Measurements from ENCODE around the gene MTMR12. TPM values are rescaled to one million over a fixed set of nuclear protein-coding genes. Genes with fewer than 3 reads are reported as not detected.

The MTMR12 gene
- total and polyA plus RNA-seq, 2 donors (not counting 3 experiments of a cell fraction or from before 2014, with no cell fraction given), result 18.2 to 38.6 TPM

- POLR2A ChIA-PET, result no interaction called here
- no peak for TF ChIP-seq POLR2AphosphoS5 (IDR thresholded peaks at IDR 0.05; ENCODE audit: insufficient read depth, low read depth, low read length)
- FAIRE-seq (no peak), DNase-seq (ENCODE audit: low read depth, low spot score) (no peak)
- Histone ChIP-seq H3K36me3 (ENCODE audit: control insufficient read depth in 2 of 2, extremely low read depth in 1 of 2, insufficient read depth in 2 of 2, low read length in 2 of 2) (no peaks in the 10 kb centered on the region), H3K9me3 (replicated peaks; ENCODE audit: control insufficient read depth, insufficient read depth, low read length) (no peaks in the 10 kb centered on the region), H3K79me2 (ENCODE audit: control insufficient read depth, insufficient read depth, low read length) (peaks cover 33% of the 10 kb centered on the region), H3K4me3 (replicated peaks in 1 of 3; ENCODE audit: insufficient read depth in 1 of 3, low read depth in 1 of 3, low read length in 3 of 3) (no peak overlapping the region), H3K9ac (replicated peaks; ENCODE audit: extremely low read depth, insufficient read depth, low read length) (no peak overlapping the region), H3K9me1 (replicated peaks; ENCODE audit: control insufficient read depth, extremely low read depth, insufficient read depth, low read length) (no peaks in the 10 kb centered on the region), H4K20me1 (replicated peaks; ENCODE audit: control insufficient read depth, extremely low read depth, insufficient read depth, low read length) (no peaks in the 10 kb centered on the region), H3K27me3 (ENCODE audit: control insufficient read depth in 2 of 2, insufficient read depth in 2 of 2, low read length in 2 of 2) (no peaks in the 10 kb centered on the region), H3K4me2 (ENCODE audit: insufficient read depth, low read length) (no peak overlapping the region), H2AFZ (ENCODE audit: low read depth, low read length) (no peak overlapping the region), H3K27ac (ENCODE audit: insufficient read depth, low read depth, low read length) (peak overlapping the region; percentile 1), H3K4me1 (ENCODE audit: control insufficient read depth, extremely low read depth, insufficient read depth, low read length) (peaks cover 41% of the 10 kb centered on the region)
- dilution Hi-C loops (cut with MboI; ENCODE audit: extremely low pct_ligation_motif_present, low sequenced_read_pairs) (no loop called here), intact Hi-C loops (cut with micrococcal nuclease) (no loop called here)
- no TSS peak for BruUV-seq (replicated peaks)
- CTCF ChIA-PET, result interaction anchor here (2.4 kb wide), 1 partner anchor 51 kb away, joined by 11 read pairs; no protein-coding TSS in a partner anchor
Observed at GRCh38 chr5:32278406-32278805, 34.3 kb downstream of the MTMR12 start.

- BruUV-seq (replicated peaks), result no TSS peak
- Histone ChIP-seq H2AFZ (ENCODE audit: low read depth, low read length) (no peak overlapping the region), H3K4me3 (replicated peaks in 1 of 3; ENCODE audit: insufficient read depth in 1 of 3, low read depth in 1 of 3, low read length in 3 of 3) (no peak overlapping the region), H3K9me1 (replicated peaks; ENCODE audit: control insufficient read depth, extremely low read depth, insufficient read depth, low read length) (no peaks in the 10 kb centered on the region), H3K4me2 (ENCODE audit: insufficient read depth, low read length) (no peak overlapping the region), H3K9me3 (replicated peaks; ENCODE audit: control insufficient read depth, insufficient read depth, low read length) (no peaks in the 10 kb centered on the region), H3K36me3 (ENCODE audit: control insufficient read depth in 2 of 2, extremely low read depth in 1 of 2, insufficient read depth in 2 of 2, low read length in 2 of 2) (no peaks in the 10 kb centered on the region), H3K27me3 (ENCODE audit: control insufficient read depth in 2 of 2, insufficient read depth in 2 of 2, low read length in 2 of 2) (no peaks in the 10 kb centered on the region), H3K4me1 (ENCODE audit: control insufficient read depth, extremely low read depth, insufficient read depth, low read length) (peaks cover 41% of the 10 kb centered on the region), H4K20me1 (replicated peaks; ENCODE audit: control insufficient read depth, extremely low read depth, insufficient read depth, low read length) (no peaks in the 10 kb centered on the region), H3K27ac (ENCODE audit: insufficient read depth, low read depth, low read length) (peak overlapping the region; percentile 100), H3K79me2 (ENCODE audit: control insufficient read depth, insufficient read depth, low read length) (peaks cover 28% of the 10 kb centered on the region), H3K9ac (replicated peaks; ENCODE audit: extremely low read depth, insufficient read depth, low read length) (no peak overlapping the region)
- DNase-seq (ENCODE audit: low read depth, low spot score) (no peak), FAIRE-seq (peak; percentile 46)
- intact Hi-C loops (cut with micrococcal nuclease), result loop anchor here (2.0 kb wide), 1 partner anchor 319 kb away; no protein-coding TSS in a partner anchor
- POLR2A ChIA-PET, result no interaction called here
- TF ChIP-seq CTCF (IDR thresholded peaks at IDR 0.05; ENCODE audit: extremely low read depth in 1 of 2, insufficient read depth in 1 of 2, low read depth in 1 of 2, low read length in 2 of 2) (no peak), FOS (IDR thresholded peaks at IDR 0.05; ENCODE audit: borderline replicate concordance, insufficient read depth, low read length) (no peak), POLR2A (IDR thresholded peaks at IDR 0.05; ENCODE audit: low read depth, low read length) (no peak), GATA2 (IDR thresholded peaks at IDR 0.05; ENCODE audit: insufficient read depth, insufficient read length, low read depth, low read length) (no peak), JUN (IDR thresholded peaks at IDR 0.05; ENCODE audit: borderline replicate concordance, insufficient read depth, insufficient read length, low read depth) (no peak), MAX (IDR thresholded peaks at IDR 0.05; ENCODE audit: insufficient read depth, insufficient read length) (no peak), POLR2AphosphoS5 (IDR thresholded peaks at IDR 0.05; ENCODE audit: insufficient read depth, low read depth, low read length) (no peak)
- dilution Hi-C loops (cut with MboI; ENCODE audit: extremely low pct_ligation_motif_present, low sequenced_read_pairs), result no loop called here
- CTCF ChIA-PET, result interaction anchor here (2.4 kb wide), 1 partner anchor 52 kb away, joined by 11 read pairs; no protein-coding TSS in a partner anchor
Observed at GRCh38 chr5:32277798-32278197, 34.9 kb downstream of the MTMR12 start.
